GM18526 (cell line): ENCODE measurements around the gene CRTC3.
A peak's percentile ranks its signal among the peaks of the same experiment; 100 is the strongest.

ENCODE experiments used
- POLR2A ChIP-seq: IDR thresholded peaks from 3 replicates; pipeline ENCODE4 v1.6.1; 2011; ENCODE audit not compliant: insufficient read length; ENCODE audit errors: extremely low read depth

CRTC3 gene

DNA sequence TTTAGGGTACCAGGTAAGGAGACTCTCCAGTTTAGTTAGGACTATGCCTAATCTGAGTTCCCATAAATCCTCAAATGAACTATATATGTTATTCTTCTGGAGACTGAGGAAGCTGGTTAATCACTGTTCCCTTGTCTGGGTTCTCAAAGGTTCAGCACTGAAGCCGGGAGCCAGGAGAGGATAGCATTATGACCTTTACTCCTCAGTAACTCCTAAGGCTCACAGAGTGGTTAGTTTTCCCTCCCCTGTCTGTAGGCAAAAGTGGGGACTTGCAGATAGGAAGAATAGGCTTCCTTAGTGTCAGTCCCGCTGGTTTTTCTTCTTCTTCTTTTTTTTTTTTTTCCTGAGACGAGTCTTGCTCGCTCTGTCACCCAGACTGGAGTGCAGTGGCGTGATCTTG is 50.4 kb downstream of the CRTC3 start:
- no peak for TF ChIP-seq POLR2A

DNA sequence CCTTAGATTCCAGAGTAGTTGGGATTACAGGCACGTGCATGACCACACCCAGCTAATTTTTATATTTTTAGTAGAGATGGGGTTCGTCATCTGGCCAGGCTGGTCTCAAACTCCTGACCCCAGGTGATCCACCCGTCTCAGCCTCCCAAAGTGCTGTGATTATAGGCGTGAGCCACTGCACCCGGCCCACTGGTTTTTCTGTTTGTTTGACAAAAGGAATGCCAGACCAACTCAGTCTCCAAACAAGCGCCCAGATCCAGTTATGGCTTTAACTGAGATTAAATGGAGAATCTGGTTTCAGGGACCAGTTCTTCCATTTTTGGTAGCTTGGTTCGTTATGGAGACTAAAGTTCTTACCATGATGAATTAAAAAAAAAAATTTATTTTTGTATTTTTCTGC is 50.8 kb downstream of the CRTC3 start:
- TF ChIP-seq POLR2A, result no peak

DNA sequence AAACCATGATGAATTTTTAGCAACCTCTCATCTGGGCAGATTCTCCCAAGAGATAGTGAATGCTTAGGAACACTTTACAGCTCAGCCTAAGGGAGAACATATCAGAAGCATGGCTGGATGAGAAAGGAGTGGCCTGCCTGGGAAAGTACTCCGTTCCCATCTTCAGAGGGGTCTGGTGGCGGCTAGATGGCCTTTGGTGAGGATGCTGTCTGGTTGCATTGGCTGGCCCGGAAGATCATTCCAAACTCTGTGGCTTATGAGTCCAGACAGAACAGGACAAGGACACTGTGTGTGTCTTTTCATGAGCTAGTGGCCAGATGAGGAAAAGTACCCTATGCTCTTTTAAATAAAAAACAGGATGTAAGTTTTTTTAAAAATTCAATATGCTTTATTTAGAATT is 51.2 kb downstream of the CRTC3 start:
- no peak for TF ChIP-seq POLR2A

DNA sequence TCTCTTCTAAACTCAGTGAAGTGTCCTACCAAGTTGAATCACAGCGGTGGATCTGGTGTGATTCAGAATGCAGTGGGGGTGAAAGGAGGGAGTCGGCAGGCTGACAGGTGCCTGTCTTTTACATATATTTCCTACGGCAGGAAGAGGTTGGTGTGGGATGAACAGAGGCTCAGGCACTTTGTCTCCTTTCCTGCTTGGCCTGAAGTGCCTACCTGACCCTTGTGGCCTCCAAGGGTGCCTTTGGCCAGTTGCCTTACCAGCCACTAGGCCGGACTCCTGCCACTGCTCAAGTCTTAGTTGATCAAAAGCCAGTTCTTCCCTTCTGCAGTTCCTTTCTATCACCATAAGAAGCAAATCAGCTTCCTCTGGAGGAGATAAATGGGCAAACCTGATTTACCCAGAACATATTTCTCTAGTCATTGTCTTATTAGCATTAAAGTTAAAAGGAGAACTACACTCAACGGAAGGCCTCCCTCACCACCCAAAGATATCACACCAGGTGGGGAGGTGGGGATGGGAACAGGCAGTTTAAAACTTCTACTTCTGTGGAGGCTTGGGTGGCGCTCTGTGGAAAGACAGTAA is 52.1 kb downstream of the CRTC3 start:
- no peak for TF ChIP-seq POLR2A

DNA sequence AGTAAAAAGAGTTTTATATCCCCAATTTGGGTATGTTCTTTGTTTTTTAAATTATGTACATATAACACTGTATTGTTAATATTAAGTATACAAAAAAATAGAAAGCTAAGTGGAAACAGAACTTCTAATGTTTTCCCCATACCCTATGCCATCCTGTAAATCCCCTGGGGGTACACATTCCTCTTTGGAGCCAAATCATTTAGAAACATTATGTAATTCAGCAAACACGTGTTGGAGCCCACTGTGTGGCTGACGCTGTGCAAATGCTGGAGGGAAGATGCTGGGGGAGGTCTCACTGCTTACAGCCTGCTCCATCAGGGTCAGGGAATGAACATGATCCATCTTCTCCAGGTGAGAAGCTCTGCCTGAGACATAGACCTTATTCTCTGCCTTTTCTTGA is 52.8 kb downstream of the CRTC3 start:
- TF ChIP-seq POLR2A, result no peak

DNA sequence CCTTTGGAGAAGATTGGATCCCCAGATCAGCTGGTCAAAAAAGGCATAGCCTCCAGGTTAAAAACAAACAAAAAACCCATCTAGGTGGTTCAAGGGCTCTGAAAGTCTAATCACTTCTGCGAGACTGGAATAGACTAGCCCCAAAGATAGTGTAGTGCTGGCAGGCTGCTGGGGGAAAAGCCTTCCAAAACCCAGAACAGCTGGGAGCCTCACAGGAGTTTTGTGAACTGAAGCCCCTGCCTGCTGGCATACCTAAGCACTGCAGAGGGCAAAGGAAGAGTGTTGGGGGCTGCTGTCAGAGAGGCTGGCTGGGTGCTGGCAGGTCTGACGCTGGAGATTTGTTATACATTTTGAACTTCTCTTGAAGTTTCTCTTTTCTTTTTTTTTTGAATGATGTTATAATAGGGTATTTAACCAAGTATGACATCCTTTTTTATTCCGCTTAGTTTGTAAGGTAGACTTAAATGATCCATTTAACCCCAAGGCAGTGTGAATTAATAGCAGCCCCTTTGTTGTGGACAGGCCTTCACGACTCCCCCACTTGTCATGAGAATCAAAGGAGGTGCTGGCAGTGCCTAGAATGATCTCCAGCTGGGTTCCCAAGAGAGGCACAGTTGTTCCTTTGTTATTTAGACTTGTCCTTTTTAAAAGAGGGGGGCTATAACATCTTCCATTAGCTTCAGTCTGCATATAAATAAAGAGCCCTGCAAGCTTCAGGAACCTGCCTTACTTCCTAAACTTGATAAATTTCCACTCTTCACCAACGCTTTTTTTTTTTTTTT is 53.9 kb downstream of the CRTC3 start:
- no peak for TF ChIP-seq POLR2A

DNA sequence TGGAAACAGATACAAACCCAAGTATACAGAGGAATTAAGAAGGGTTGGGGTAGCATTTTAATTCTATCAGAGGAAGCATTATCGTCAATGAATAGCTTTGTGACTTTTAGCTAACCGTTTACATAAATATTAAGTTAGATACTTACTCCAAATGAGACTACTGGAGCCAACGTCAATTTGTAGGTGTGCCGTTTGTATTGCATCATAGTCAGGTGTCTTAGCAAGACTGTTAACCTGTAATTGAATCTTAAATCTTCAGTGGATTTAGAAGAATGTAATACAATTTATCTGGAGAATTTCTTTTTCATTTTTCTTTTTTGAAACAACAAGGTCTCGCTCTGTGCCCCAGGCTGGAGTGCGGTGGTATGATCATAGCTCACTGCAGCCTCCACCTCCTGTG is 55.1 kb downstream of the CRTC3 start:
- no peak for TF ChIP-seq POLR2A

DNA sequence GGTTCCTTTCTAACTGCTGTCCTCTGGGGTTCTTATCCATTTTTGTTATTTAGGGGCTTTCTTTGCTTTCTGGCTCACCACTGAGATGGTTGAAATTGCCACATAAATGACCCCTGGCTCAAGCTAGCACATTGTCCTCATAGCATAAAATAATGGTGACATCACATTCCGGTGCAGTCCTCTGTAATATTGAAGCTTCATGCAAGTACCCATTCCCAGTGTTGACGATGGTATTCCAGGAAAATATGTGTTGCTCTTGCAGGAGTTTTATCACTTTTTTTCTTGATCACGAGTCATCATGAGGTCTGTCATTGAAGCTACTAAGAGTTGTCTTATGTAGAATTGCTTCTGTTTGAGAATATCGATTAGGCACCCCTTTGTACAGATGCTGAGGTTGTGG is 56.1 kb downstream of the CRTC3 start:
- no peak for TF ChIP-seq POLR2A

DNA sequence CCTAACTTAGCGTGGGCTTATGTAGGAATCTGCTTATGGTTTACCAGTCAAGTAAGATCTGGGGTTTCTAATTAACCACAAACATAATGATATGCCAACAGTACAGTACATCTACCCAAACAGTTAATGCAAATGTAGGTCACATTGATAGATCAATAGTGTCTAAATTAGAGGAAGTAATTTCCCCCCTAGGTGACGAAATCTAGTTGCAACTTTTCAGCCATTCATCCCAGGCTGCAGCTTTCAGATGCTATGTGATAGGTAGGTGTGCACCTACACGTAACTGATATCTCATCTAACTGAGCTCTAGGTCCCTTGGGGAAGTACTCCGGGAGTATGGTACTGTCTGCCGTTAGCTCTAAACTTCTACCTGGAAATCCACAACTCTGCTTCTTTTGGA is 57.2 kb downstream of the CRTC3 start:
- TF ChIP-seq POLR2A, result no peak

DNA sequence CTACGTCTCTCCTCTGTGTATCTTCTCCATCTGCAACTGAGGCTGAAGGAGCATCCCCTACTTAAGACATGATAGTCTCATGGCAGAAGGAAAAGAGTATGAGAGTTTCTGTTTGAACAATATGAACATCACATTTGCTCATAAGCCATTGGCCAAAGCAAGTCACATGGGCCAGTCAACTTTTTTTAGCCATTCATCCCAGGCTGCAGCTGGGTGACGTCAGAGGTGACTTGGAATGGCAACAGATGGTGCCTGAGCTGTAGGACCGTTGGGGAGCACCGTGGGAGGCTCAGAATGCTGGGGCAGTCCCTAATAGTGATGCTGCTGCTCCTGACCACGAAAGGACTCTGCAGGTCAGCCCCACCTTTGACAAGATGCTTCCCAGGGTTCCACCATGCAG is 58.7 kb downstream of the CRTC3 start:
- TF ChIP-seq POLR2A, result no peak

DNA sequence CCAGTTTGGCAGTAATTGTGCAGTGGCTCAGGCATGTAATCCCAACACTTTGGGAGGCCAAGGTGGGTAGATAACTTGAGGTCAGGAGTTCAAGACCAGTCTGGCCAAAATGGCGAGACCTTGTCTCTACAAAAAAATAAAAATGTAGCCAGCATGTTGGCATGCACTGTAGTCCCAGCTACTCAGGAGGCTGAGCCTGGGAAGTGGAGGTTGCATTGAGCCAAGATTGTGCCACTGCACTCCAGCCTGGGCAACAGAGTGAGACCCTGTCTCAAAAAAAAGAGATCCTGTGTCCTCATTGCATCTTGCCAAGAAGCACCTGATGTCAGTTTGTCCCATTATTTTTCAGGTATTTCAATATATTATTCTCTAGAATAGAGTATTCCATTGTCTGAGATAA is 61.8 kb downstream of the CRTC3 start:
- TF ChIP-seq POLR2A, result no peak

DNA sequence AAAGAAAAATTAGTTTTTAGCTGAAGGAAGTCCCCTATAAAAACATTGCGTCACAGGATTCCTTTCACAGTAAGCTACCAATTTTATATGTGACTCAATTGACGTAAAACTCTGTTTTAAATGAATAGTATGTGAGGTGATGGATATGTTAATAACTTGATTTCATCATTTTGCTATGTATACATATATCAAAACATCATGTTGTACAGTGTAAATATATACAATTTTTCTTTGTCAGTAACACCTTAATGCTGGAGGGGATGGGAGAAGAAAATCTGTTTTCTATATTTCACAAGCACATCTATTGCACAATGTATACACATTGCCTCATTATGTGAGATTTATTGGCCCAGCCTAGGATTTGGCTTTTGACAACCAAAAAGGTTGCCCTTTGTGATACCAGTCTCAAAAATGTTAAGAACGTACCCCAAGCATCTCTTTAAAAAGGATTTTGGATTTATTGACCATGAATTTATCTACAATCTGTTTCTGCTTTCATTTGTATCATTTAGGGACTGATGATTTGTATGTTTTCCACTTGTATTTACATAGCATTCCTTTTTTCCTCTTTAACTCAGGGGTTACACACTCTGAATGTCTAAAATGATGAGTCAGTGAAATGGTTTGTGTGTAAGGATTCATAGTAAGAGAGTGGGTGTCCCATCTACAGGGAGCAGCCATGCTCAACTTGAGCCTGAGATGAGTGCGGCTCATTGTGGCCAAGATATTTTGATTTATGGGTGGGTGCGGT is 62.6 kb downstream of the CRTC3 start:
- no peak for TF ChIP-seq POLR2A

DNA sequence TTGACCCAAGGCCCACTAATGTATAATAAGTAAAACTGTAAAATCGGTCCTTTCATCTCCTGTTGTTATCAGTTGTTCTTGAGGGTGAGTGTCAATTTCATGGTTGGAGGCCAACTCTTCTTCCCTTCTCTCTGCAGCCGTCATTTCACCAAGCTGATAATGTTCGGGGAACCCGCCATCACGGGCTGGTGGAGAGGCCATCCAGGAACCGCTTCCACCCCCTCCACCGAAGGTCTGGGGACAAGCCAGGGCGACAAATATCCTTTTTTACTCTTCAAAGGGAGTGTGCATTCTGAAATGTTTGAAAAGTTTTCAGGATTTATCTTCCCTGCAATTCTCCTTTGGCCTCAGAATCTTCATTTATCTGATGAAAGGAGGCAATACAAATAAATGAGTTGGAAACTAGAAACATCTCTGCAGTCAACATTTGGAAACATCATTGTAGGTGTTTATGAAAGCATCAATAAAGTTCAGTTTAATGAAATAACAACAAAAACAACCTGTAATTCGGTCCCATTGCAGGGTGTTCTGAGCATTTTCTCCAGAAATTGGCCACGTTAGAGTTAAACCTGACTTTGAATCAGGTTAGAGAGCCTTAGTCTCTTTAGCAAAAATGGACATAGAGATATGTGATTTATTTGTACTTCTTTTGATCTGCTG is 63.9 kb downstream of the CRTC3 start:
- no peak for TF ChIP-seq POLR2A

DNA sequence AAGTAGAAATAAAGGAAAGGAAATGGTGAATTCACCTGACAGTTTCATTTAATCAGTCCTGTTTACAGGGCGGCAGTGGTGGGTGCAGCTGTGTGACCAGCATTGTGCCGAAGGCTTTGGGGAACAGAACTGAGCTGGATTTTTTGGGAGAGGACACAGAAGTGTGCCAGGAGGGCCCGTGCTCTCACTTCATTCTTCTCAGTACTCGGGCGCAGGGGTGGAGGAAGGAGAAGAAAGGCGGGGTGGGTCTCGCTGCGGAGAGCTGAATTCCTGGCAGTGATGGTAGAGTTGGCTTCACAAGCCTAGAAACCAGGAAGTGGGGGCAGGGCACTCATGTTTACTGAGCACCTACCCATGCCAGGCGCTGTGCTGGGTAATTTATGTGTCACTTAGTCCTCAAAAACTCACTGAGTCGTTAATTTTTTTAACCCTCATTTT is 64.6 kb downstream of the CRTC3 start:
- peak; percentile 43 for TF ChIP-seq POLR2A

DNA sequence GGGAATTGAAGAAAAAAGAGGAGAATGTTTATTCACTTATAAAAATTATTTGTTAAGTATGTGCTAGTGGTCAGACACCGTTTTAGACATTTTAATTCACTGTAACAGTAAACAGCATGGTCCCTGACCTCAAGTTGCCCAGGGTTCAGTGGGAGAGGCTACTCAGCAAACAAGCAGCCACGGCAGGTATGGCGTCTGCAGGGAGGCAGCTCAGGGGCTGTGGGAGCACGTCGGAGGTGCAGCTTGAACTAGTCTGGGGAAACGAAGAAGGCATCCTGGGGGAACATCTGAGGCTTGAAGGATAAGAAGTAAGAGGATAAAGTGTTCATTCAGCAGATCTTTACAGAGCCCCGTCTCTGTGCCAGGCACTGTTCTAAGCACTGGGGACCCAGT is 66.0 kb downstream of the CRTC3 start:
- no peak for TF ChIP-seq POLR2A

DNA sequence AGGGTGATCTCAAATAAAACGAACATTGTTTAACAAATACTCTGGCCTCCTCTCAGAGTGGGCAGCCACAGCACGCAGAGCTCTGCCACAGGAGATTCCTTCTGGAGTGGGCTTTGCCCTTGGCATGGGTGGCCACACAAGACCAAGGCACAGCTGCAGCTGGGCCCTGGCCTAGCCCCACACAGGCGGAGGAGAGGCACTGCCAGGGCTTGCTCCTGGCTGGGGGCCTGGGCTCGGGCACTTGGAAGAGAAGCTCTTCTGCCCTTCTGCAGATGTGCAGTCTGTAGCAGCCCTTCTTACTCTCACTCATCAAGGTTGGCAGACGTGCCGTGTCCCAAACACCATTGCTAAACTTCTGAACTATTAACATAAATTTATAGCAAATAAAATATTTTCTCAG is 67.2 kb downstream of the CRTC3 start:
- no peak for TF ChIP-seq POLR2A

DNA sequence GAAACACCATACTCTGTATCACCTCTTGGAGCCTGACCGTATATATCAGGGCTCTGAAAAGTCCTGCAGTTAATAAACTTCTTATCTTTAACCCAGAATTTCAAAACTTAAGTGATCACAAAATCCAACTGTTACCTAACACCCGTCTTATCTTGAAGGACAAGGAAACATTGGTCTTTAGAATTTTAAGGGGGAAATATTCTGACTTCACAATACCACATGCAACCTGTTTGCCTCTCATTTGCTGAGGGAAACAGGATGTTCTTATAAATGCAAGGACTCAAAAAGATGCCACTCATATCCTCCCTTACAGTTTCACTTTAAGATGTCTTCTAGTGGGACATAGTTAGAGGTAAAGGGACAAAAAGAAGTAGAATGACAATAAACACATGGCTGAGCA is 67.9 kb downstream of the CRTC3 start:
- no peak for TF ChIP-seq POLR2A
